HUES6 (cell line): ENCODE results near the gene ELMO1.

Source experiments
- H3K27ac ChIP-seq: 2 replicates; pipeline ENCODE4 v1.7.0; 2013; ENCODE audit warnings: low read depth, mild to moderate bottlenecking, low read length, inconsistent platforms
- H3K27me3 ChIP-seq: 2 replicates; pipeline ENCODE4 v1.6.1; 2013; ENCODE audit warnings: low read length; ENCODE audit not compliant: control insufficient read depth, insufficient read depth
- H3K36me3 ChIP-seq: 2 replicates; pipeline ENCODE4 v1.6.1; 2013; ENCODE audit warnings: low read length; ENCODE audit not compliant: control insufficient read depth, insufficient read depth
- H3K4me1 ChIP-seq: 2 replicates; pipeline ENCODE4 v1.6.1; 2013; ENCODE audit warnings: low read length; ENCODE audit not compliant: control insufficient read depth, insufficient read depth
- H3K4me3 ChIP-seq: 2 replicates; pipeline ENCODE4 v1.5.1; 2013; ENCODE audit warnings: low read depth, low read length
- H3K9ac ChIP-seq: one replicate; pipeline ENCODE4 v1.6.1; 2013; ENCODE audit warnings: mild to moderate bottlenecking, low read length
- H3K9me3 ChIP-seq: 2 replicates; pipeline ENCODE4 v1.6.1; 2013; ENCODE audit warnings: low read depth, low read length; ENCODE audit not compliant: control insufficient read depth, insufficient read depth

The ELMO1 gene

DNA sequence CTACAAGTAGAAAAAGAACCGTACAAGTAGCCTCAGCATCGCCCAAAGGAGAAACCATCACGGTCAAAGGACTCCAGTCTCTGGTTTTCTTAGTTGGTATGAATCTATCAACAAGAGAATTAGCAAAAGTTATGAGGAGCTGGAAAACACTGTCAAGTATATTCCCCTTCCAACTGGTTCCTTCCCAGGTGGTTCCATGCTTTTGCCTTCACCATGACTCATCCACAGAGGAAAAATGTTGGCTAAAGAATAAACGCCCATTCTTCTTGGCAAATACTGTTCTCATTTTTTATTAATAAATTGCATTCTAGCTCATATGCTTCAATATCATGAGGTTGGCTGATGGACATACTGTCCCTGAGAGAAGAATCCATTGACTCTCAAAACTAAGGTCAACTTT, 6.4 kb downstream of the ELMO1 start:
- Histone ChIP-seq H3K27ac (no peak overlapping the region), H3K9ac (no peak overlapping the region), H3K36me3 (no peaks in the 10 kb centered on the region), H3K4me1 (peaks cover 8% of the 10 kb centered on the region), H3K27me3 (peaks cover 9% of the 10 kb centered on the region), H3K9me3 (no peaks in the 10 kb centered on the region), H3K4me3 (no peak overlapping the region)

DNA sequence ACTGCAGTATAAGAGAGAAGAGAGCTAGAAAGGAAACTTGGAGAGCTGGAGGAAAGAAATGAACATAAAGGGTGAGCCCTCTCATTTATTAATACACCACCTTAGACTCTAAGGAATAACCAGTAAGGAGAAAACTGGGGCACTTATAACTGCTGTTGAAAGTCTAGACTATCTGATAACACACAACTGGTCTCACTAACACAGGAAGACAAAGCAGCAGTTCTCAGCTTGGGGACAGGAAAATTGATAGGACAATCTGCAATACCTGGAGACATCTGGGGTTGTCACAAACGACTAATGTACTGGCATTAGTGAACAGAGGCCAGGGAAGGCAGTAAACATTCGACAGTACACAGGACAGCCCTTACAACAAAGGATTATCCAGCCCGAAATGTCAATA, 6.8 kb downstream of the ELMO1 start:
- Histone ChIP-seq H3K27me3 (peaks cover 4% of the 10 kb centered on the region), H3K27ac (no peak overlapping the region), H3K9me3 (no peaks in the 10 kb centered on the region), H3K4me3 (no peak overlapping the region), H3K9ac (no peak overlapping the region), H3K4me1 (peaks cover 5% of the 10 kb centered on the region; the same call in 1 of the 2 replicates), H3K36me3 (no peaks in the 10 kb centered on the region)

DNA sequence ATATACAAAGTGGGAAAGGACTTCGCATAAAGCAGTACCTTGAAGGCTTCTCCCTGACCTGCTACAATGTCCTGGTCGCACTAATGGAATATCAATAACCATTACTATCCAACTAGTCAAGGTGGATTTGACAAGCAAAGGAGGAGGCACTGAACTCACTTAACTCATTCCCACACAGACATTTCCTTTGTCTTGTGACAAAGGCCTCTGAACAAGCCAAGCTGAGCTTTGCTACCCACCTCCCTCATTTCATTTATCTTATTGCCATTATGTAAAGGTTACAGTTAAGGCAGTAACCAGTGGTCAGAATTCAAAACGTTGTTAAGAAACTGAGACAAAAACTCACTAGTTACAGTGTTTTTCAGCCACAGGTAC, 7.3 kb downstream of the ELMO1 start:
- H3K27ac ChIP-seq: no peak overlapping the region
- H3K9ac ChIP-seq: no peak overlapping the region
- H3K27me3 ChIP-seq: peaks cover under 1% of the 10 kb centered on the region; the same call in 1 of the 2 replicates
- H3K9me3 ChIP-seq: no peaks in the 10 kb centered on the region
- no peaks in the 10 kb centered on the region for H3K36me3 ChIP-seq
- no peak overlapping the region for H3K4me3 ChIP-seq
- peaks cover 5% of the 10 kb centered on the region; the same call in 1 of the 2 replicates for H3K4me1 ChIP-seq

DNA sequence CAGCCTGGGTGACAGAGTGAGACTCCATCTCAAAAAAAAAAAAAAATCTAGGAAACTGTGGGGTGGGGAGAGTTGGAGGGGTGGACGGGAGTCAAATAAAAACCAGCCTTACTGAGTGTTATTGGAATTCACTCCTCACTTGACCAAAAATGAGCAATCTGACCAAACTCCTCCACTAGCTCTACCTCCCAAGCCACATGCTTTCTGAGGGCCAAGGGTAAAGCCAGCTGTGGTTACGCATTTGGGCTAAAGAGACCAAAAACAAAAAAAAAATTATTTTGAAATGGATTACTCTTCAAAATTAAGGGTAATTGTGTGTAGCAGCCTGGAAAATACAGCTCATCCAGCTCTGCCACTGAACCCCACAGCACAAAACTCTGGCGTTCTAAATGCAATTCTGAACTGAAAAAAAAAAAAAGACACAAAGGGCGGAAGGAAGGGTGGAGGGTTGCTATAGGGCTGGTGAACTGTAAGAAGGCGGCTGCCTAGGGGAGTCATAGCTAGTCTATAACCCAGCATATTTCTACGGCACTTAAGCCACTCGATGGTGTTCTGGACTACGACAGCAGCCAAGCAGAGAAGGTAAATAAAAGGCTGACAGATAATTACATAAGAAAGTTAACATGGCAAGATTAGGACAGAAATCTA, 7.8 kb downstream of the ELMO1 start:
- Histone ChIP-seq H3K36me3 (no peaks in the 10 kb centered on the region), H3K27ac (no peak overlapping the region), H3K27me3 (no peaks in the 10 kb centered on the region), H3K4me3 (no peak overlapping the region), H3K4me1 (peaks cover 5% of the 10 kb centered on the region; the same call in 1 of the 2 replicates), H3K9me3 (no peaks in the 10 kb centered on the region), H3K9ac (no peak overlapping the region)

DNA sequence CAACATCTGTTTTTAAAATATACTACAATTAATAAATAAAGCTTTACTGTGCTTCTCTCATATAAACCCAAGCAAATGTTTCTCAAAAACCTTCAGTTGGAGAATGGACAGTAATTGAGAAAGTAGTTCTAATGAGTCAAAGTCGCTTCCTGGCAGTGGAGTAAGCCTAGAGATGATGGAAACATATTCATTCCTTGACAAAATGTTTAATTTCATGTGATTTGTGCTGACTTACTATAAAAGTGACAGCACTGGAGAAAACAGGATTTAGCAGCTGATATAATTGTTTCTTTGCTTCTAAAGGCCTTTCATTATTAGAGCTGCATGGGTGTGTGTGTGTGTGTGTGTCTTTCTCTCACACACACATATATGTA, 9.0 kb downstream of the ELMO1 start:
- H3K9ac ChIP-seq: no peak overlapping the region
- no peaks in the 10 kb centered on the region for H3K27me3 ChIP-seq
- H3K36me3 ChIP-seq: no peaks in the 10 kb centered on the region
- no peaks in the 10 kb centered on the region for H3K9me3 ChIP-seq
- no peaks in the 10 kb centered on the region for H3K4me1 ChIP-seq
- no peak overlapping the region for H3K27ac ChIP-seq
- no peak overlapping the region for H3K4me3 ChIP-seq

DNA sequence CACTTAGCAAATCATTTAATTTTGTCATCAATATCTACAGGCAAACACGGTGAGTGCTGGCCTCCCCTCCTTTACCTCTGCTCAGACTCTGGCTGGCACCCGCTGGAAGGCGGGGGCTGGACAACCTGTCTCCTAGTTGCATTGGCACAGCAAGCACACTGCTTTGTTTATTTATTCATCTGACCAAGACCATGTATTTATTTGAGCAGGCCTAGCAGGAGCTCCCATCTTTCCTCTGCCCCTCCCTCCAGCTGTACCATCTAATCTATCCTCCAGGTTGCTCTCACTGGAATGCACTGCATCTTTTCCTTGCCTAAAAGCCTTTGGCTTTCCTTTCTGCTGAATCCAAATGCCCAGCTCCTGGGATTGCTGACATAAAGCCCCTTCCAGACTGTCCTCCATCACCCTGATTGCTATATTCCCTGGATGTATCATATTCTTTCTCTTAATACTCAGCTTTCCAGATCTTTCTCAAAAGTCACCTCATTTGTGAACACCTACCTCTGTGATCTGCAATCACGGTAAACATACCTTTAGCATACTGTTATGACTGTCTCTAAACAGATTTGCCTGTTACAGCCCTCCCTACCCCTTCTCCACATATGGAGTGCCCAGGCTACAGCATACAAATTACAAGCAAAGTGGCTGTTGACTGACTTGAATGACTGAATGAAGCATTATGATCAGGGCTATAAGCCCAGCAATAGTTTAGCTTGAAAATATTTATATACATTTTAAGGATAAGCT, 9.6 kb downstream of the ELMO1 start:
- no peak overlapping the region for H3K9ac ChIP-seq
- H3K27me3 ChIP-seq: no peaks in the 10 kb centered on the region
- no peaks in the 10 kb centered on the region for H3K9me3 ChIP-seq
- H3K4me3 ChIP-seq: no peak overlapping the region
- no peaks in the 10 kb centered on the region for H3K36me3 ChIP-seq
- H3K27ac ChIP-seq: no peak overlapping the region
- H3K4me1 ChIP-seq: no peaks in the 10 kb centered on the region

DNA sequence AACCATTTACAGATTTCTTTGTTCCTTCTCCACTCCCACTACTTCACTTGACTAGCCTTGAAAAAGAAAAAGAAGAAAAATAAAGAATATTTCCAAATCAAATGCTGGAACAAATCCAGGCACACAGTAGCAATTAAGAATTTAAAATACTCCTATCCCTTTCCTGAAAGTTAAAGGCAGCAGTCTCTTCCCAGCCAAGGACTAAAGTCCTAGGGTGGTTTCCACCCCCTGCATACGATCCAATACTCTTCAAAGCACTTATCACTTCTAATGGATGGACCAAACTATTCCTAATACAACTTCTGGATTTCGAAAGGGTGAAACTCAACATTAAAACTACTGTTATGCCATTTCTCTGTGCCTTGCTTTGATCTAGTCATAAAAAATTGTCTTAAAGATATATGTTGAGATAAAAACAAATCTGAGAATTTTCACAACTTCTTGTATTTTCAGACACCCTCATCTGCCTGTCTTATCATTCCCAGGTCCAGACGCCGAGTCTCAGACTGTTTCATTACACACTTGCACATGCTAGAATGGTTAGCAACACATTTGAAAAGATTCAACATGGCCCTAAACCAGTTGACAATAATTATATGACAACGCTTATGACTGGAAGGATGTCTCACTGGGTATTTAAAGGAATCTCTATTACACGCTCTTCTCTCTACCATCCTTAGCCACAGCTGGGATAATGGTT, 13.4 kb downstream of the ELMO1 start:
- no peaks in the 10 kb centered on the region for H3K36me3 ChIP-seq
- H3K27ac ChIP-seq: no peak overlapping the region
- no peak overlapping the region for H3K4me3 ChIP-seq
- H3K9ac ChIP-seq: no peak overlapping the region
- no peaks in the 10 kb centered on the region for H3K4me1 ChIP-seq
- H3K27me3 ChIP-seq: no peaks in the 10 kb centered on the region
- H3K9me3 ChIP-seq: no peaks in the 10 kb centered on the region

DNA sequence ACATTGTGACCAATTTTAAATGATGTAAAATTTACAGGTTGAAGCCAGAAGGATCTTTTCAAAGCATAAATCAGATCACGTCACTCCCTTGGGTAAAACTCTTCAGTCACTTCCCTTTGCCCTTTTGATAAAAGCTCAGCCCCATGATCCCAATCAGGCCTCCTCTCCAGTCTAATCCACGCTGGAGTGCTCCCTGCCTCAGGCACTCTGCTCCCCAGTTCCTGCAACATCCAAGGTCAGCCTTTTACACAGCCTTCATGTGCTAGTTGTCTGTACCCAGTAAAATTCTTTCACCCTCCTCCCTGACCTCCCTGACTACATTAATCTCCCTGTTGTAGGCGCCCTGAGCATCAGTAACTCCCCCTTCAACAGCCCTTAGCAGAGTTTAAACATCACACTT, 14.1 kb downstream of the ELMO1 start:
- no peak overlapping the region for H3K9ac ChIP-seq

DNA sequence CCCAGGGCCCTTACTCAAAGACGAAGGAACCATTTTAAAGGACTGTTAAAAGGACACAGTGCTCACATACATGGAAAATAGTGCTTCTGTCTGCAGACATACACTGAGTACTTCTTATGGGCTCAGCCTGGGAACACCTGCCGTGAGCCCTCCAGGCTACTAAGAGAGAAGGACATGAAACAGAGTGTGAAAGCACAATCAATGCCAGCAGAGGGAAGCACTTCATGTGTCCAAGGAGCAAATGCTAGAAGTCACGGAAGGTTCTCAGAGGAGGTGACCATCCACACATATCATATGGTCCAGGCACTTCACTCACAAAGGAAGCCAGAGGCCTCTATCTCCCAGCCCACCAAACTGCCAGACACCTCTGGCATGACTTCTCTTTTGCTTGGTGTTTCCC, 15.5 kb downstream of the ELMO1 start:
- H3K9me3 ChIP-seq: no peaks in the 10 kb centered on the region
- H3K4me3 ChIP-seq: no peak overlapping the region

More for the DNA sequence above, 14.1 kb downstream of the ELMO1 start:
- no peaks in the 10 kb centered on the region for H3K4me1 ChIP-seq
- H3K27ac ChIP-seq: no peak overlapping the region
- H3K36me3 ChIP-seq: no peaks in the 10 kb centered on the region
- no peak overlapping the region for H3K4me3 ChIP-seq
- H3K27me3 ChIP-seq: no peaks in the 10 kb centered on the region
- no peaks in the 10 kb centered on the region for H3K9me3 ChIP-seq

DNA sequence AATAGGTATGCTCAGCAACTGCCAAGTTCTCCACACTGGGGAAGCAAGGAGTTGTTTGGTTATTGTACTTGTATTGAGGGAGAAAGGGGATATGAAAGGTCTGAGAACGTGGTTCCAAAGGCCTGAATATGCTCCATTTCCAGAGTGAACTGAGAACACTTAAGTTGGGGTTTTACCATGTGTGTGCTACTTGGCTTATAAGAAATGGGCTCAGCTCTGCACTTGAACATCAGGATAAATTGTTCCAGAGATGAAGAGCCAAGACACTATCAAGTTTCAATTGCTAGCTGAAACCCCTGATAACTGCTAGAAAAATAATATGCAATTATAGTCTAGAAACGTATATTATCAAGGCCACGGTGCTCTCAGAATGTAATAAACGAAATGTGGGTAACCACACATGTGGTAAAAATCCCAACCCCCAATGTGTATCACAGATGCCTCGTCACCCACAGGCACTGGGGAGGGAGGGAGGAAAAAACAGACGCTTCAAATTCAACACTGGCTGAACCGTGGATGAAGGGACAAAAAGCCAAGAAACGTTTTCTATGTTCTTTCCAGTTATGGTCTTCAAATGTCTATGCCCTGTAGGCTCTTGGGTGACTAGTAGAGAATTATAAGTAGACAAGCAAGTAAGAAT, 16.3 kb downstream of the ELMO1 start:
- no peak overlapping the region for H3K27ac ChIP-seq
- H3K9me3 ChIP-seq: no peaks in the 10 kb centered on the region
- no peaks in the 10 kb centered on the region for H3K27me3 ChIP-seq
- H3K36me3 ChIP-seq: no peaks in the 10 kb centered on the region
- H3K9ac ChIP-seq: no peak overlapping the region
- no peak overlapping the region for H3K4me3 ChIP-seq
- H3K4me1 ChIP-seq: no peaks in the 10 kb centered on the region

More for the DNA sequence above, 15.5 kb downstream of the ELMO1 start:
- no peaks in the 10 kb centered on the region for H3K4me1 ChIP-seq
- no peaks in the 10 kb centered on the region for H3K27me3 ChIP-seq
- no peak overlapping the region for H3K9ac ChIP-seq
- no peak overlapping the region for H3K27ac ChIP-seq
- H3K36me3 ChIP-seq: no peaks in the 10 kb centered on the region

DNA sequence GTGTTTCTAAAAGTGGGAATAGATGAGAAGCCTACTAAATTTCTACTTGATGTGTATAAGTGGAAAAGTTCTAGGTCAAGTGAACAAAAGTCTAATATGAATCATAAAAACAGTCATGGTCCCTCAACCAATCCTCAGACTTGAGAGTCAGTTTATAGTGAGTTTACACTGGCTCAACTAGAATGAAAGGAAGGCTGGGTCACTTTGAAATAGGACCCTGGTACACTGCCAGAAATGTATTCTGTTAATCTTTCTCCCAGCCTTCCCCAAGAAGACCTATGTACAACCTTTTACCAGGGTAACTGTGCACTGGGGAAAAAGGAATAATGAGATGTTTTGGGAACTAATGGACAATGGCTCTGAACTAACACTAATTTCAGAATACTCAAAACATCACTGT, 17.3 kb downstream of the ELMO1 start:
- Histone ChIP-seq H3K4me3 (no peak overlapping the region), H3K9ac (no peak overlapping the region), H3K27me3 (no peaks in the 10 kb centered on the region), H3K4me1 (no peaks in the 10 kb centered on the region), H3K27ac (no peak overlapping the region), H3K36me3 (no peaks in the 10 kb centered on the region), H3K9me3 (no peaks in the 10 kb centered on the region)
